ENCODE data around the gene ENGASE.
A peak's percentile ranks its signal among the peaks of the same experiment; 100 is the strongest.

Gene ENGASE

GRCh38 chr17:79117905-79118487, 43.4 kb downstream of the ENGASE start:
- Mint-ChIP-seq H3K27ac (no peak overlapping the region), H3K4me3 (no peak overlapping the region), H3K4me1 (no peaks in the 10 kb centered on the region), H3K27me3 (no peaks in the 10 kb centered on the region), H3K9me3 (no peaks in the 10 kb centered on the region)
- ATAC-seq, result no peak
- DNase-seq, result no peak

- H3K9me3 Mint-ChIP-seq, result no peaks in the 10 kb centered on the region
- H3K27me3 Mint-ChIP-seq, result no peaks in the 10 kb centered on the region
- no peak overlapping the region for H3K27ac Mint-ChIP-seq
- DNase-seq (no peak), ATAC-seq (no peak)
- H3K4me1 Mint-ChIP-seq, result no peaks in the 10 kb centered on the region
- no peak overlapping the region for H3K4me3 Mint-ChIP-seq
These were observed 44.3 kb downstream of the ENGASE start for GRCh38 chr17:79118924-79119323.

GRCh38 chr17:79120259-79120658, 45.6 kb downstream of the ENGASE start:
- H3K27me3 Mint-ChIP-seq, result no peaks in the 10 kb centered on the region
- no peaks in the 10 kb centered on the region for H3K9me3 Mint-ChIP-seq
- H3K4me3 Mint-ChIP-seq, result no peak overlapping the region
- DNase-seq, result no peak
- no peaks in the 10 kb centered on the region for H3K4me1 Mint-ChIP-seq
- ATAC-seq, result no peak
- H3K27ac Mint-ChIP-seq, result no peak overlapping the region

- H3K9me3 Mint-ChIP-seq, result no peaks in the 10 kb centered on the region
- no peak overlapping the region for H3K27ac Mint-ChIP-seq
- DNase-seq (no peak), ATAC-seq (no peak)
- H3K4me1 Mint-ChIP-seq, result no peaks in the 10 kb centered on the region
- H3K4me3 Mint-ChIP-seq, result no peak overlapping the region
- H3K27me3 Mint-ChIP-seq, result peaks cover 22% of the 10 kb centered on the region
These were observed 49.4 kb downstream of the ENGASE start for GRCh38 chr17:79123988-79124387.

- Mint-ChIP-seq H3K4me1 (no peaks in the 10 kb centered on the region), H3K4me3 (no peak overlapping the region), H3K27me3 (peaks cover 22% of the 10 kb centered on the region), H3K9me3 (no peaks in the 10 kb centered on the region), H3K27ac (peak overlapping the region in 1 of 2 donors; percentile 35)
- no peak for DNase-seq
- ATAC-seq, result no peak
These were observed 50.0 kb downstream of the ENGASE start for GRCh38 chr17:79124513-79125209.

GRCh38 chr17:79125503-79125902, 50.9 kb downstream of the ENGASE start:
- no peaks in the 10 kb centered on the region for H3K9me3 Mint-ChIP-seq
- H3K27me3 Mint-ChIP-seq, result peaks cover 22% of the 10 kb centered on the region
- ATAC-seq (no peak), DNase-seq (no peak)
- no peaks in the 10 kb centered on the region for H3K4me1 Mint-ChIP-seq
- H3K4me3 Mint-ChIP-seq, result no peak overlapping the region
- no peak overlapping the region for H3K27ac Mint-ChIP-seq

- no peak overlapping the region for H3K4me3 Mint-ChIP-seq
- H3K27ac Mint-ChIP-seq, result no peak overlapping the region
- peaks cover 22% of the 10 kb centered on the region for H3K27me3 Mint-ChIP-seq
- no peak for DNase-seq
- no peaks in the 10 kb centered on the region for H3K4me1 Mint-ChIP-seq
- ATAC-seq, result no peak
- H3K9me3 Mint-ChIP-seq, result no peaks in the 10 kb centered on the region
These were observed 51.5 kb downstream of the ENGASE start for GRCh38 chr17:79126139-79126538.

GRCh38 chr17:79127534-79128135, 53.0 kb downstream of the ENGASE start:
- DNase-seq (no peak), ATAC-seq (no peak)
- Mint-ChIP-seq H3K9me3 (no peaks in the 10 kb centered on the region), H3K27ac (no peak overlapping the region), H3K27me3 (peaks cover 22% of the 10 kb centered on the region), H3K4me3 (no peak overlapping the region), H3K4me1 (no peaks in the 10 kb centered on the region)

- H3K9me3 Mint-ChIP-seq, result no peaks in the 10 kb centered on the region
- no peak for DNase-seq
- H3K4me1 Mint-ChIP-seq, result no peaks in the 10 kb centered on the region
- peaks cover 27% of the 10 kb centered on the region for H3K27me3 Mint-ChIP-seq
- no peak for ATAC-seq
- H3K4me3 Mint-ChIP-seq, result no peak overlapping the region
- no peak overlapping the region for H3K27ac Mint-ChIP-seq
These were observed 54.9 kb downstream of the ENGASE start for GRCh38 chr17:79129523-79129922.

- Mint-ChIP-seq H3K4me3 (no peak overlapping the region), H3K9me3 (no peaks in the 10 kb centered on the region), H3K27me3 (peaks cover 29% of the 10 kb centered on the region), H3K4me1 (no peaks in the 10 kb centered on the region), H3K27ac (no peak overlapping the region)
- ATAC-seq (no peak), DNase-seq (no peak)
These were observed 56.1 kb downstream of the ENGASE start for GRCh38 chr17:79130536-79131273.

- H3K27me3 Mint-ChIP-seq, result peaks cover 29% of the 10 kb centered on the region
These were observed 56.6 kb downstream of the ENGASE start for GRCh38 chr17:79131274-79131635.

GRCh38 chr17:79131701-79132100, 57.1 kb downstream of the ENGASE start:
- ATAC-seq (no peak), DNase-seq (no peak)
- Mint-ChIP-seq H3K4me1 (no peaks in the 10 kb centered on the region), H3K4me3 (no peak overlapping the region), H3K27ac (no peak overlapping the region), H3K9me3 (no peaks in the 10 kb centered on the region), H3K27me3 (peaks cover 29% of the 10 kb centered on the region)

More at GRCh38 chr17:79131274-79131635, 56.6 kb downstream of the ENGASE start:
- H3K4me3 Mint-ChIP-seq, result no peak overlapping the region
- no peak for ATAC-seq
- no peak for DNase-seq
- no peaks in the 10 kb centered on the region for H3K9me3 Mint-ChIP-seq
- H3K4me1 Mint-ChIP-seq, result no peaks in the 10 kb centered on the region
- H3K27ac Mint-ChIP-seq, result no peak overlapping the region

GRCh38 chr17:79132271-79133064, 57.8 kb downstream of the ENGASE start:
- Mint-ChIP-seq H3K4me1 (no peaks in the 10 kb centered on the region), H3K27ac (no peak overlapping the region), H3K4me3 (no peak overlapping the region), H3K9me3 (no peaks in the 10 kb centered on the region), H3K27me3 (peaks cover 29% of the 10 kb centered on the region)
- ATAC-seq, result no peak
- DNase-seq, result no peak

GRCh38 chr17:79133214-79133613, 58.6 kb downstream of the ENGASE start:
- Mint-ChIP-seq H3K4me1 (no peaks in the 10 kb centered on the region), H3K4me3 (no peak overlapping the region), H3K9me3 (peaks cover 0 to 3% of the 10 kb centered on the region in 2 donors), H3K27me3 (peaks cover 33% of the 10 kb centered on the region), H3K27ac (no peak overlapping the region)
- DNase-seq, result no peak
- ATAC-seq, result no peak

GRCh38 chr17:79133985-79134384, 59.4 kb downstream of the ENGASE start:
- Mint-ChIP-seq H3K4me3 (no peak overlapping the region), H3K4me1 (no peaks in the 10 kb centered on the region), H3K27me3 (peaks cover 41% of the 10 kb centered on the region), H3K9me3 (peaks cover 0 to 11% of the 10 kb centered on the region in 2 donors), H3K27ac (no peak overlapping the region)
- no peak for ATAC-seq
- no peak for DNase-seq

Measured in stimulated activated naive CD8-positive, alpha-beta T cell treated with anti-CD3 and anti-CD28 coated beads, Interleukin-15, amount 100 ng/mL, for 72 hours (primary cell).